ENCODE results near the gene PDE4B. TPM values are rescaled to one million over a fixed set of nuclear protein-coding genes. Genes with fewer than 3 reads are reported as not detected.

PDE4B gene
- total RNA-seq (ENCODE audit: low replicate concordance) = 0.75 and 3.4 TPM in 2 replicates

GRCh38 chr1:65792669-65793358, at the start of gene PDE4B:
TSS of gene PDE4B (plus strand) at chr1:65792895.

Data from smooth muscle cell of the coronary artery (primary cell).